HEK293T (cell line): ENCODE results near the gene DMRTC2.

Experiments used
- BHLHE40 ChIP-seq: fragments of 450-650 bp; IDR thresholded peaks from 2 replicates; pipeline ENCODE4 v1.6.1; 2016; ENCODE audit warnings: mild to moderate bottlenecking, moderate library complexity, borderline replicate concordance
- SUZ12 ChIP-seq: fragments of 450-650 bp; IDR thresholded peaks from 2 replicates; pipeline ENCODE4 v1.6.1; 2016; ENCODE audit warnings: mild to moderate bottlenecking

- TF ChIP-seq SUZ12 (no peak), BHLHE40 (no peak)
Measured at GRCh38 chr19:41816761-41817160, 28.1 kb upstream of the DMRTC2 start.
